Kidney (tissue), 14 donors: Measurements from ENCODE around the gene SYNDIG1. TPM values are rescaled to one million over a fixed set of nuclear protein-coding genes. Genes with fewer than 3 reads are reported as not detected.

Source experiments
- DNase-seq, 5 donors: peaks; one replicate each; pipeline ENCODE4 v3.0.0-alpha.2; 2013 to 2020
- FAIRE-seq: peaks from 2 replicates; lab custom pipeline; 2012; peaks lifted over from hg19 to GRCh38; lab: Jason Lieb, UNC
- H3K27ac ChIP-seq, 2 donors: one replicate each; pipeline ENCODE4 v1.7.0; 2013; ENCODE audit warnings: low read depth in 2 of 2, low read length in 2 of 2, inconsistent platforms in 1 of 2
- H3K27me3 ChIP-seq: one replicate; pipeline ENCODE4 v1.7.1; 2013; ENCODE audit warnings: low read length, inconsistent platforms; ENCODE audit not compliant: control insufficient read depth, insufficient read depth
- H3K36me3 ChIP-seq, 3 donors: one replicate each; pipeline versions ENCODE4 v1.7.0 to v1.7.1; 2013; ENCODE audit warnings: low read length in 3 of 3, control low read depth in 1 of 3, inconsistent platforms in 1 of 3; ENCODE audit not compliant: insufficient read depth in 3 of 3, control insufficient read depth in 2 of 3
- H3K4me1 ChIP-seq, 3 donors: one replicate each; pipeline versions ENCODE4 v1.7.0 to v1.7.1; 2013; ENCODE audit warnings: low read length in 3 of 3, inconsistent platforms in 1 of 3, low read depth in 1 of 3; ENCODE audit not compliant: control insufficient read depth in 2 of 3, insufficient read depth in 2 of 3
- H3K4me3 ChIP-seq, 3 donors: one replicate each; pipeline versions ENCODE4 v1.7.0 to v1.8.1; 2013; ENCODE audit warnings: low read length in 3 of 3, control low read depth in 1 of 3, inconsistent platforms in 1 of 3
- H3K9ac ChIP-seq, 3 donors: one replicate each; pipeline versions ENCODE4 v1.7.0 to v1.7.1; 2013; ENCODE audit warnings: low read length in 3 of 3, control low read depth in 1 of 3, inconsistent platforms in 1 of 3
- H3K9me3 ChIP-seq, 3 donors: one replicate each; pipeline versions ENCODE4 v1.7.0 to v1.7.1; 2013; ENCODE audit warnings: low read length in 3 of 3, control low read depth in 1 of 3, inconsistent platforms in 1 of 3; ENCODE audit not compliant: control insufficient read depth in 2 of 3, insufficient read depth in 1 of 3
- intact Hi-C: fragments of 100-400 bp; cut with DNase I; formaldehyde crosslinking; loops from one replicate; pipeline ENCODE4 v1.11.1; 2022
- polyA plus RNA-seq: library from polyadenylated mRNA; stranded (reverse); fragments of 350-450 nt; fragmentation: Illumina TruSeq; extraction: RNeasy Lipid Tissue Mini Kit (QIAGEN cat#74804); gene quantifications from one replicate; pipeline ENCODE4 v1.2.3, GENCODE V29; 2014; ENCODE audit warnings: low read depth, low replicate concordance; ENCODE audit not compliant: insufficient read depth
- total RNA-seq: library from RNA; stranded (reverse); fragmentation: NEBNext Ultra II Directional; extraction: Animal tissue kit (Norgen Biotek cat#: 25700); gene quantifications from one replicate; pipeline ENCODE4 v1.2.1, GENCODE V29; 2021
- TF ChIP-seq, protein P1 (sequence below): IDR thresholded peaks from 3 replicates; pipeline ENCODE4 v1.5.1; 2012; ENCODE audit warnings: mild to moderate bottlenecking, moderate library complexity, borderline replicate concordance; ENCODE audit not compliant: insufficient read depth; ENCODE audit errors: extremely low read depth
- donor health status: control.
- donor health status: control.
- donor health status: control.
- donor health status: control.
- donor health status: control.
- donor health status: DM: yes; HTN: yes; CAD: no.
- donor health status: Normal renal cell carcinoma (clear cell type).

The SYNDIG1 gene
- total and polyA plus RNA-seq, 2 donors from 2014 or later = 5.4 to 8.2 TPM

- TF ChIP-seq, protein P1, sequence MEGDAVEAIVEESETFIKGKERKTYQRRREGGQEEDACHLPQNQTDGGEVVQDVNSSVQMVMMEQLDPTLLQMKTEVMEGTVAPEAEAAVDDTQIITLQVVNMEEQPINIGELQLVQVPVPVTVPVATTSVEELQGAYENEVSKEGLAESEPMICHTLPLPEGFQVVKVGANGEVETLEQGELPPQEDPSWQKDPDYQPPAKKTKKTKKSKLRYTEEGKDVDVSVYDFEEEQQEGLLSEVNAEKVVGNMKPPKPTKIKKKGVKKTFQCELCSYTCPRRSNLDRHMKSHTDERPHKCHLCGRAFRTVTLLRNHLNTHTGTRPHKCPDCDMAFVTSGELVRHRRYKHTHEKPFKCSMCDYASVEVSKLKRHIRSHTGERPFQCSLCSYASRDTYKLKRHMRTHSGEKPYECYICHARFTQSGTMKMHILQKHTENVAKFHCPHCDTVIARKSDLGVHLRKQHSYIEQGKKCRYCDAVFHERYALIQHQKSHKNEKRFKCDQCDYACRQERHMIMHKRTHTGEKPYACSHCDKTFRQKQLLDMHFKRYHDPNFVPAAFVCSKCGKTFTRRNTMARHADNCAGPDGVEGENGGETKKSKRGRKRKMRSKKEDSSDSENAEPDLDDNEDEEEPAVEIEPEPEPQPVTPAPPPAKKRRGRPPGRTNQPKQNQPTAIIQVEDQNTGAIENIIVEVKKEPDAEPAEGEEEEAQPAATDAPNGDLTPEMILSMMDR = no peak
- H3K27me3 ChIP-seq = no peaks in the 10 kb centered on the region
- no peak overlapping the region for H3K27ac ChIP-seq
- no peaks in the 10 kb centered on the region for H3K4me1 ChIP-seq
- no peak overlapping the region for H3K9ac ChIP-seq
- FAIRE-seq (no peak), DNase-seq (no peak)
- intact Hi-C loops = no loop called here
- H3K4me3 ChIP-seq = no peak overlapping the region
- no peaks in the 10 kb centered on the region for H3K36me3 ChIP-seq
- H3K9me3 ChIP-seq = no peaks in the 10 kb centered on the region
Measured at GRCh38 chr20:24534282-24534681, 64.9 kb downstream of the SYNDIG1 start.

DNA sequence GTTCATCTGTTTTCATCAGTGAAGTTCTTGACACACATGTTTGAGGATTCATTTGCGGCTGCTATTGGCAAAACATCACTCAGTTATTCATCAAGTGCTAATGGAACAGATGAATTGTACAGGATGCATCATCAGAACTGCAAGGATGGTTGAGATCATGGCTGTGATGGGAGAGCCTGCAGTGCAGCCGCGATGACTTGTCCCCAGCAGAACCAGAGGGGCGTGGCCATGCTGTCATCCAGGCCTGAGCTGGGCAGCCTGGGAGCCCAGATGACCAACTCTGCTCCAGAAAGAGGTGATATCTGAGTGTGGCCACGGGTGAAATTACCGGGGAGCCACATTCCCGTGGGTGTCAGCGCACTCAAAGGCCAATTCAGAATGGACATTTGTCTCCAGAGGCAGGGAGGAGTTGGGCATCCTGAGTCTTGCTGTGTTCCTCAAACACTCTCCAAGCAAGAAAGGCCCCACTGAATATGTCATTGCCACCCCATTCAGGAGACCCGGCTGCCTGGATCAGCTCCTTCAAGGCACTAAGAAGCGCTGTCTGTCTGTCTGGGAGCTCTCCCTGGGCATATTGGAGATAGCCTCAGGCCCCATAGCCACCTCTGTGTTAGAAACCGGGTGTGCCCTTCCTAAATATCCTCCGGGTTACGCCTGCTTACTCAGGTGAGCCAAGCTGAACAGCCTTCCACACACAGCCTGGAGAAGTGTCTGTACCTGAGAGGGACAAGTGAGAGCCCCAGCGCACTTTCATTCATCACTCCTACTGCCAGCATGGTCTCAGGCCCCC, 66.7 kb downstream of the SYNDIG1 start:
- Histone ChIP-seq H3K9me3 (no peaks in the 10 kb centered on the region), H3K4me3 (no peak overlapping the region), H3K36me3 (no peaks in the 10 kb centered on the region), H3K27ac (no peak overlapping the region), H3K9ac (no peak overlapping the region), H3K27me3 (no peaks in the 10 kb centered on the region), H3K4me1 (no peaks in the 10 kb centered on the region)
- TF ChIP-seq, protein P1 = no peak
- DNase-seq (no peak), FAIRE-seq (no peak)
- intact Hi-C loops = no loop called here

DNA sequence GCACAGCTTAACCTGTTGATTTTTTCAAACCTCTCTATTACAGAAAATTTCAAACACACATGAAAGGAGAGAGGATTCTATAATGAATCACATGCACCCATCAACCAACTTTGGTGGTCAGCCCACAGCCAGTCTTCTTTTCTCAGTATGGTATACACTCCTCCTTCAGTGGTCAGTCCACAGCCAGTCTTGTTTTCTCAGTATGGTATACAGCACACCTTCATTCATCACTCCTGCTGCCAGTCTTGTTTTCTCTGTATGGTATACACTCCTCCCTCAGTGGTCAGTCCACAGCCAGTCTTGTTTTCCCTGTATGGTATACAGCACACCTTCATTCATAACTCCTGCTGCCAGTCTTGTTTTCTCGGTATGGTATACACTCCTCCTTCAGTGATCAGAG, 67.8 kb downstream of the SYNDIG1 start:
- Histone ChIP-seq H3K27me3 (no peaks in the 10 kb centered on the region), H3K27ac (no peak overlapping the region), H3K9ac (no peak overlapping the region), H3K4me3 (no peak overlapping the region), H3K4me1 (no peaks in the 10 kb centered on the region), H3K36me3 (no peaks in the 10 kb centered on the region), H3K9me3 (no peaks in the 10 kb centered on the region)
- TF ChIP-seq, protein P1 = no peak
- DNase-seq = no peak
- FAIRE-seq = no peak
- intact Hi-C loops = no loop called here
